ENCODE measurements around the gene DUSP28. TPM values are rescaled to one million over a fixed set of nuclear protein-coding genes. Genes with fewer than 3 reads are reported as not detected.
A peak's percentile ranks its signal among the peaks of the same experiment; 100 is the strongest.

DUSP28 gene
- total RNA-seq, 1 donor from 2014 or later = 4.9 TPM

GRCh38 chr2:240513549-240514287, 46.4 kb upstream of the DUSP28 start:
- peak; percentile 69 for DNase-seq (ENCODE audit: low spot score, unreplicated experiment)
- Mint-ChIP-seq H3K9me3 (ENCODE audit: low read depth) (no peaks in the 10 kb centered on the region), H3K36me3 (ENCODE audit: insufficient read depth) (peaks cover 6% of the 10 kb centered on the region), H3K4me3 (ENCODE audit: low read depth) (no peak overlapping the region), H3K27ac (no peak overlapping the region), H3K27me3 (peaks cover under 1% of the 10 kb centered on the region), H3K4me1 (ENCODE audit: low read depth) (peaks cover 1% of the 10 kb centered on the region)
- TF ChIP-seq CTCF (IDR thresholded peaks at IDR 0.05; ENCODE audit: unreplicated experiment) = peak; percentile 89

- peak; percentile 5 for DNase-seq (ENCODE audit: low spot score, unreplicated experiment)
- Mint-ChIP-seq H3K4me1 (ENCODE audit: low read depth) (peaks cover 1% of the 10 kb centered on the region), H3K27me3 (peaks cover 2% of the 10 kb centered on the region), H3K36me3 (ENCODE audit: insufficient read depth) (peaks cover 6% of the 10 kb centered on the region), H3K27ac (no peak overlapping the region), H3K9me3 (ENCODE audit: low read depth) (no peaks in the 10 kb centered on the region), H3K4me3 (ENCODE audit: low read depth) (no peak overlapping the region)
- TF ChIP-seq CTCF (IDR thresholded peaks at IDR 0.05; ENCODE audit: unreplicated experiment) = no peak
These were observed 45.5 kb upstream of the DUSP28 start for GRCh38 chr2:240514631-240515030.

- peaks cover 2% of the 10 kb centered on the region for H3K9me3 Mint-ChIP-seq (ENCODE audit: low read depth)
- peaks cover 1% of the 10 kb centered on the region for H3K4me1 Mint-ChIP-seq (ENCODE audit: low read depth)
- TF ChIP-seq CTCF (IDR thresholded peaks at IDR 0.05; ENCODE audit: unreplicated experiment) = no peak
- H3K4me3 Mint-ChIP-seq (ENCODE audit: low read depth) = no peak overlapping the region
- DNase-seq (ENCODE audit: low spot score, unreplicated experiment) = no peak
- H3K27me3 Mint-ChIP-seq = peaks cover 11% of the 10 kb centered on the region
- H3K36me3 Mint-ChIP-seq (ENCODE audit: insufficient read depth) = peaks cover 20% of the 10 kb centered on the region
- no peak overlapping the region for H3K27ac Mint-ChIP-seq
These were observed 42.8 kb upstream of the DUSP28 start for GRCh38 chr2:240517342-240517741.

GRCh38 chr2:240518981-240519380, 41.2 kb upstream of the DUSP28 start:
- H3K9me3 Mint-ChIP-seq (ENCODE audit: low read depth) = peaks cover 8% of the 10 kb centered on the region
- H3K36me3 Mint-ChIP-seq (ENCODE audit: insufficient read depth) = peaks cover 32% of the 10 kb centered on the region
- H3K4me1 Mint-ChIP-seq (ENCODE audit: low read depth) = peaks cover under 1% of the 10 kb centered on the region
- DNase-seq (ENCODE audit: low spot score, unreplicated experiment) = no peak
- peaks cover 11% of the 10 kb centered on the region for H3K27me3 Mint-ChIP-seq
- H3K4me3 Mint-ChIP-seq (ENCODE audit: low read depth) = no peak overlapping the region
- no peak for TF ChIP-seq CTCF (IDR thresholded peaks at IDR 0.05; ENCODE audit: unreplicated experiment)
- peak overlapping the region; percentile 17 for H3K27ac Mint-ChIP-seq

- H3K36me3 Mint-ChIP-seq (ENCODE audit: insufficient read depth) = peaks cover 37% of the 10 kb centered on the region
- H3K9me3 Mint-ChIP-seq (ENCODE audit: low read depth) = peaks cover 12% of the 10 kb centered on the region
- no peak overlapping the region for H3K4me3 Mint-ChIP-seq (ENCODE audit: low read depth)
- H3K27ac Mint-ChIP-seq = peak overlapping the region; percentile 17
- DNase-seq (ENCODE audit: low spot score, unreplicated experiment) = no peak
- TF ChIP-seq CTCF (IDR thresholded peaks at IDR 0.05; ENCODE audit: unreplicated experiment) = no peak
- H3K4me1 Mint-ChIP-seq (ENCODE audit: low read depth) = no peaks in the 10 kb centered on the region
- peaks cover 11% of the 10 kb centered on the region for H3K27me3 Mint-ChIP-seq
These were observed 40.6 kb upstream of the DUSP28 start for GRCh38 chr2:240519396-240520129.

All from progenitor cell of endocrine pancreas (in vitro differentiated cells).